HCT116 (cell line): ENCODE data around the gene ZFP36L2. TPM values are rescaled to one million over a fixed set of nuclear protein-coding genes. Genes with fewer than 3 reads are reported as not detected.

ENCODE experiments used
- ATAC-seq: fragments of 200-7000 bp; cut with Tn5 transposase; 2 replicates; pipeline ENCODE4 v1.9.1; 2020; ENCODE audit warnings: mild to moderate bottlenecking, moderate library complexity
- BruUV-seq: library from RNA; stranded (reverse); fragments of 400-500 nt; replicated peaks from 2 replicates; lab custom pipeline; 2021; lab: Mats Ljungman, UMichigan
- CTCF ChIA-PET: fragments of 300-600 bp; sonication (Branson Sonifier 250); formaldehyde crosslinking; loops from one replicate; lab custom pipeline; 2021; ENCODE audit warnings: antibody characterized with exemption; lab: Charles Lee
- POLR2A ChIA-PET: fragments of 300-600, 350-600 bp; sonication (Branson Sonifier 250); formaldehyde crosslinking; loops from one replicate; lab custom pipeline; 2021; ENCODE audit warnings: antibody characterized with exemption; lab: Charles Lee
- RAD21 ChIA-PET, 2 experiments: fragments of 300-600 bp; sonication (Branson Sonifier 250); formaldehyde crosslinking; loops; one replicate each; lab custom pipeline; 2023; ENCODE audit warnings: low total read pairs in 2 of 2; ENCODE audit not compliant: uncharacterized antibody in 2 of 2, unreplicated experiment in 2 of 2, low non-redundant PET in 1 of 2; lab: Charles Lee
- DNase-seq: peaks from one replicate; pipeline ENCODE4 v3.0.0-alpha.2; 2010; ENCODE audit warnings: low read depth, low spot score
- H2AFZ ChIP-seq: fragments of 200-600 bp; shearing (Covaris generic), sonication (generic); 2 replicates; pipeline ENCODE4 v1.6.1; 2017; ENCODE audit warnings: low read depth, mixed run types, mixed read lengths, antibody characterized with exemption, low read length; ENCODE audit not compliant: poor library complexity, severe bottlenecking
- H3K27ac ChIP-seq: 2 replicates; pipeline ENCODE4 v1.5.1; 2012; ENCODE audit warnings: low read depth, low read length
- H3K27me3 ChIP-seq: fragments of 200-600 bp; sonication (generic); 2 replicates; pipeline ENCODE4 v1.6.1; 2016; ENCODE audit warnings: mixed run types, low read length, mixed read lengths; ENCODE audit not compliant: insufficient read depth
- H3K36me3 ChIP-seq, 2 experiments: fragments of 200-500 bp in 1 of 2; fragments of 200-600 bp in 1 of 2; sonication (Bioruptor generic) in 1 of 2; sonication (generic) in 1 of 2; 2 replicates each; pipeline versions ENCODE4 v1.5.1 to v1.6.1; 2014 to 2016; ENCODE audit warnings: low read length in 2 of 2, inconsistent platforms in 1 of 2, mixed read lengths in 1 of 2, mixed run types in 1 of 2; ENCODE audit not compliant: insufficient read depth in 2 of 2, control insufficient read depth in 1 of 2
- H3K4me1 ChIP-seq, 2 experiments: fragments of 200-600 bp in 1 of 2; sonication (generic) in 1 of 2; 2 replicates each; pipeline versions ENCODE4 v1.5.1 to v1.6.1; 2012 to 2017; ENCODE audit warnings: low read length in 2 of 2, inconsistent platforms in 1 of 2, mild to moderate bottlenecking in 1 of 2, mixed read lengths in 1 of 2, mixed run types in 1 of 2, moderate library complexity in 1 of 2; ENCODE audit not compliant: insufficient read depth in 2 of 2, control insufficient read depth in 1 of 2
- H3K4me2 ChIP-seq: fragments of 200-600 bp; sonication (generic); 2 replicates; pipeline ENCODE4 v1.6.1; 2017; ENCODE audit warnings: mixed run types, low read length, mixed read lengths
- H3K4me3 ChIP-seq, 2 experiments: fragments of 200-600 bp in 1 of 2; sonication (generic) in 1 of 2; replicated peaks in 1 of 2; 2 replicates each; pipeline ENCODE4 v1.5.1; 2011 to 2016; ENCODE audit warnings: low read length in 2 of 2, control low read depth in 1 of 2, low read depth in 1 of 2, mild to moderate bottlenecking in 1 of 2, mixed read lengths in 1 of 2, mixed run types in 1 of 2
- H3K79me2 ChIP-seq: fragments of 200-600 bp; sonication (generic); 2 replicates; pipeline ENCODE4 v1.6.1; 2017; ENCODE audit warnings: mild to moderate bottlenecking, mixed run types, low read length, moderate library complexity, mixed read lengths; ENCODE audit not compliant: insufficient read depth
- H3K9ac ChIP-seq: fragments of 200-600 bp; sonication (generic); 2 replicates; pipeline ENCODE4 v1.6.1; 2016; ENCODE audit warnings: low read length, mixed read lengths
- H3K9me2 ChIP-seq: fragments of 200-600 bp; sonication (generic), shearing (Covaris generic); 2 replicates; pipeline ENCODE4 v1.6.1; 2017; ENCODE audit warnings: mixed run types, mild to moderate bottlenecking, moderate library complexity; ENCODE audit not compliant: insufficient read depth
- H3K9me3 ChIP-seq, 2 experiments: fragments of 200-500 bp in 1 of 2; fragments of 200-600 bp in 1 of 2; sonication (Bioruptor generic) in 1 of 2; sonication (generic) in 1 of 2; 2 replicates each; pipeline ENCODE4 v1.6.1; 2014 to 2017; ENCODE audit warnings: low read length in 2 of 2, mixed read lengths in 2 of 2, inconsistent platforms in 1 of 2, low read depth in 1 of 2, mild to moderate bottlenecking in 1 of 2, mixed run types in 1 of 2, moderate library complexity in 1 of 2; ENCODE audit not compliant: control insufficient read depth in 1 of 2, insufficient read depth in 1 of 2
- H4K20me1 ChIP-seq: fragments of 200-600 bp; sonication (generic), shearing (Covaris generic); 2 replicates; pipeline ENCODE4 v1.6.1; 2017; ENCODE audit warnings: mixed run types, mild to moderate bottlenecking, moderate library complexity; ENCODE audit not compliant: insufficient read depth
- ATF3 ChIP-seq: IDR thresholded peaks from 2 replicates; pipeline ENCODE4 v1.6.1; 2012
- CBX3 ChIP-seq: IDR thresholded peaks from 2 replicates; pipeline ENCODE4 v1.6.1; 2012; ENCODE audit warnings: low read depth
- CEBPB ChIP-seq: IDR thresholded peaks from 2 replicates; pipeline ENCODE4 v1.6.1; 2012; ENCODE audit warnings: low read depth
- EGR1 ChIP-seq: IDR thresholded peaks from 2 replicates; pipeline ENCODE4 v1.6.1; 2012; ENCODE audit warnings: low read depth
- ELF1 ChIP-seq: IDR thresholded peaks from 2 replicates; pipeline ENCODE4 v1.6.1; 2012; ENCODE audit warnings: low read depth, borderline replicate concordance
- EZH2 ChIP-seq: fragments of 200-600 bp; sonication (generic); IDR thresholded peaks from 2 replicates; pipeline ENCODE4 v1.6.1; 2017; ENCODE audit warnings: antibody characterized with exemption, mixed run types
- FOSL1 ChIP-seq: IDR thresholded peaks from 2 replicates; pipeline ENCODE4 v1.6.1; 2012; ENCODE audit warnings: low read depth
- JUND ChIP-seq: IDR thresholded peaks from 2 replicates; pipeline ENCODE4 v1.6.1; 2012
- MAX ChIP-seq: IDR thresholded peaks from 2 replicates; pipeline ENCODE4 v1.6.1; 2012
- POLR2A ChIP-seq: IDR thresholded peaks from 2 replicates; pipeline ENCODE4 v1.7.0; 2011; ENCODE audit warnings: borderline replicate concordance; ENCODE audit not compliant: insufficient read depth, insufficient read length; ENCODE audit errors: extremely low read depth
- POLR2AphosphoS5 ChIP-seq: IDR thresholded peaks from 2 replicates; pipeline ENCODE4 v1.6.1; 2011; ENCODE audit warnings: mild to moderate bottlenecking, low read depth, low read length, moderate library complexity
- RAD21 ChIP-seq: IDR thresholded peaks from 2 replicates; pipeline ENCODE4 v1.6.1; 2012; ENCODE audit warnings: low read depth, mild to moderate bottlenecking
- SIN3A ChIP-seq: IDR thresholded peaks from 2 replicates; pipeline ENCODE4 v1.6.1; 2012; ENCODE audit warnings: low read depth
- TCF7L2 ChIP-seq: IDR thresholded peaks from 2 replicates; pipeline ENCODE4 v1.7.0; 2011; ENCODE audit warnings: borderline replicate concordance, inconsistent platforms; ENCODE audit not compliant: insufficient read depth, insufficient read length; ENCODE audit errors: extremely low read depth
- YY1 ChIP-seq: IDR thresholded peaks from 2 replicates; pipeline ENCODE4 v1.6.1; 2011; ENCODE audit warnings: low read length, low read depth, moderate library complexity, mild to moderate bottlenecking; ENCODE audit not compliant: insufficient replicate concordance; ENCODE audit errors: extremely low read depth
- ZFX ChIP-seq: fragments of 450-650 bp; IDR thresholded peaks from 2 replicates; pipeline ENCODE4 v1.6.1; 2017
- ZNF274 ChIP-seq: fragments of 200-500 bp; sonication (Bioruptor generic); IDR thresholded peaks from 2 replicates; pipeline ENCODE4 v1.6.1; 2014; ENCODE audit warnings: mild to moderate bottlenecking, low read depth, low read length, inconsistent platforms
- intact Hi-C: fragments of 100-400 bp; cut with micrococcal nuclease; formaldehyde crosslinking; loops from 2 replicates; pipeline ENCODE4 v1.10.0; 2022
- total RNA-seq: library from RNA; stranded (reverse); gene quantifications from one replicate; pipeline ENCODE4 v1.2.1, GENCODE V29; 2021; ENCODE audit not compliant: unreplicated experiment
- TF ChIP-seq, protein P1 (sequence below): IDR thresholded peaks from 2 replicates; pipeline ENCODE4 v1.6.1; 2011; ENCODE audit warnings: mild to moderate bottlenecking, low read length, moderate library complexity; ENCODE audit not compliant: insufficient replicate concordance; ENCODE audit errors: extremely low read depth

The ZFP36L2 gene
- total RNA-seq, 1 experiment from 2014 or later, result 30.3 TPM

DNA sequence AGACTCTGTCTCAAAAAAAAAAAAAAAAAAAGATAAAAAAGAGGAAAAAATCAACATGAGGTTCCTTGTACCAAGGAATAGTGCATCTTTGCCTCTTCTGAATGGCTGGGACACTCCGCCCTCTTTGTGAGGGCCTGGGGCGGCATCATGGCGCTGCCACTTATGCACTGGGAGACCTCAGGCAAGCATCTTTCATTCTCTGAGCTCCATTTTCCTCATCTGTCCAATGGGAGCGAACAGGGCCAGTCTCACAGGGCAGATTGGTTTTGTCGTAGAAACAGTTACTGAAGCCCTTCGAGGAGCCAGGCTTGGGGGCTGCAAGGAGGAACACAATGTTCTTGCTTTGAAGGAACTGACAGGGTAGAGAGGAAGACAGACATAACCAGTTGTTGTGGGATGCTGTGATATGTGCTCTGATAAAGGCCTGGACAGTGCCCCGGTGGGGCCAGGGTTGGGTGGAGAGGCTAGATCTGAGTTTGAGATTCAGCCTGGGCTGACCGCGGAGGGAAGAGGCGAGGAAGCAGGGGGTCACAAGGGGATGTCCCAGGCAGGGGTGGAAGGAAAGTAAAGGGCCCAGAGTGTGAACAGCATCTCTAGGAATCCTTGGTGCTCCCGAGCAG lies 14.1 kb downstream of the ZFP36L2 start (continued):
- TF ChIP-seq JUND, result no peak

- H3K9ac ChIP-seq, result no peak overlapping the region
- RAD21 ChIA-PET, result no interaction called here
These were observed 15.7 kb downstream of the ZFP36L2 start for GRCh38 chr2:43210467-43211303.

More at GRCh38 chr2:43210467-43211303, 15.7 kb downstream of the ZFP36L2 start:
- DNase-seq (no peak), ATAC-seq (no peak)
- H3K9me3 ChIP-seq, result no peaks in the 10 kb centered on the region
- H4K20me1 ChIP-seq, result no peaks in the 10 kb centered on the region
- H3K27me3 ChIP-seq, result no peaks in the 10 kb centered on the region
- H3K36me3 ChIP-seq, result no peaks in the 10 kb centered on the region
- peaks cover 4 to 24% of the 10 kb centered on the region in 2 experiments; a peak in 3 of 4 replicates for H3K4me1 ChIP-seq
- H3K27ac ChIP-seq, result no peak overlapping the region
- intact Hi-C loops, result no loop called here
- ChIA-PET POLR2A (interaction anchor here (0.7 kb wide), 1 partner anchor 31 kb away, joined by 4 read pairs; no protein-coding TSS in a partner anchor), CTCF (no interaction called here)
- H3K4me3 ChIP-seq, result no peak overlapping the region
- no peak for TF ChIP-seq YY1
- no peak for TF ChIP-seq EZH2
- no peak for TF ChIP-seq RAD21
- TF ChIP-seq, protein P1, sequence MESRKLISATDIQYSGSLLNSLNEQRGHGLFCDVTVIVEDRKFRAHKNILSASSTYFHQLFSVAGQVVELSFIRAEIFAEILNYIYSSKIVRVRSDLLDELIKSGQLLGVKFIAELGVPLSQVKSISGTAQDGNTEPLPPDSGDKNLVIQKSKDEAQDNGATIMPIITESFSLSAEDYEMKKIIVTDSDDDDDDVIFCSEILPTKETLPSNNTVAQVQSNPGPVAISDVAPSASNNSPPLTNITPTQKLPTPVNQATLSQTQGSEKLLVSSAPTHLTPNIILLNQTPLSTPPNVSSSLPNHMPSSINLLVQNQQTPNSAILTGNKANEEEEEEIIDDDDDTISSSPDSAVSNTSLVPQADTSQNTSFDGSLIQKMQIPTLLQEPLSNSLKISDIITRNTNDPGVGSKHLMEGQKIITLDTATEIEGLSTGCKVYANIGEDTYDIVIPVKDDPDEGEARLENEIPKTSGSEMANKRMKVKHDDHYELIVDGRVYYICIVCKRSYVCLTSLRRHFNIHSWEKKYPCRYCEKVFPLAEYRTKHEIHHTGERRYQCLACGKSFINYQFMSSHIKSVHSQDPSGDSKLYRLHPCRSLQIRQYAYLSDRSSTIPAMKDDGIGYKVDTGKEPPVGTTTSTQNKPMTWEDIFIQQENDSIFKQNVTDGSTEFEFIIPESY, result no peak
- no peak for TF ChIP-seq POLR2A
- no peak for TF ChIP-seq FOSL1
- TF ChIP-seq ELF1, result no peak
- no peak for TF ChIP-seq ZFX
- no peak for TF ChIP-seq TCF7L2
- no peak for TF ChIP-seq SIN3A
- no peak for TF ChIP-seq POLR2AphosphoS5
- no peak for TF ChIP-seq EGR1
- no peak for TF ChIP-seq ZNF274
- TF ChIP-seq CEBPB, result no peak
- TF ChIP-seq MAX, result no peak
- TF ChIP-seq CBX3, result no peak
- TF ChIP-seq ATF3, result no peak
- TF ChIP-seq JUND, result no peak
- no TSS peak for BruUV-seq
- no peak overlapping the region for H2AFZ ChIP-seq
- H3K9me2 ChIP-seq, result no peaks in the 10 kb centered on the region
- no peak overlapping the region for H3K4me2 ChIP-seq
- H3K79me2 ChIP-seq, result no peaks in the 10 kb centered on the region
